ENCODE results near the gene SMOC1.
"Not testable (repeated sequence)": the region's sequence is repeated elsewhere in the genome, so short reads cannot be mapped to it uniquely, and the experiment has no call there.

Gene SMOC1

GRCh38 chr14:69901113-69901951 lies 22.1 kb downstream of the SMOC1 start:
- DNase-seq: no peak

GRCh38 chr14:69903046-69903445 lies 23.8 kb downstream of the SMOC1 start:
- DNase-seq: not testable (repeated sequence)

GRCh38 chr14:69904246-69904645 lies 25.0 kb downstream of the SMOC1 start:
- DNase-seq: no peak

- no peak for DNase-seq
Measured at GRCh38 chr14:69906201-69906600, 27.0 kb downstream of the SMOC1 start.

- DNase-seq: no peak
Measured at GRCh38 chr14:69909826-69910550, 30.8 kb downstream of the SMOC1 start.

- no peak for DNase-seq
Measured at GRCh38 chr14:69910871-69911270, 31.7 kb downstream of the SMOC1 start.

GRCh38 chr14:69913686-69914085 lies 34.5 kb downstream of the SMOC1 start:
- DNase-seq: no peak

- DNase-seq: no peak
Measured at GRCh38 chr14:69916396-69916795, 37.2 kb downstream of the SMOC1 start.

GRCh38 chr14:69917287-69917686 lies 38.1 kb downstream of the SMOC1 start:
- DNase-seq: no peak

GRCh38 chr14:69919815-69920214 lies 40.6 kb downstream of the SMOC1 start:
- no peak for DNase-seq

- DNase-seq: no peak
Measured at GRCh38 chr14:69921052-69921451, 41.8 kb downstream of the SMOC1 start.

- no peak for DNase-seq
Measured at GRCh38 chr14:69922198-69922597, 43.0 kb downstream of the SMOC1 start.

GRCh38 chr14:69924201-69924600 lies 45.0 kb downstream of the SMOC1 start:
- DNase-seq: no peak

- DNase-seq: no peak
Measured at GRCh38 chr14:69928111-69928523, 48.9 kb downstream of the SMOC1 start.

- no peak for DNase-seq
Measured at GRCh38 chr14:69930780-69931379, 51.7 kb downstream of the SMOC1 start.

GRCh38 chr14:69931960-69932359 lies 52.7 kb downstream of the SMOC1 start:
- no peak for DNase-seq

- DNase-seq: no peak
Measured at GRCh38 chr14:69932391-69932790, 53.2 kb downstream of the SMOC1 start.

- DNase-seq: no peak
Measured at GRCh38 chr14:69933623-69934275, 54.5 kb downstream of the SMOC1 start.

- no peak for DNase-seq
Measured at GRCh38 chr14:69937367-69938081, 58.3 kb downstream of the SMOC1 start.

GRCh38 chr14:69938751-69939150 lies 59.5 kb downstream of the SMOC1 start:
- DNase-seq: no peak

GRCh38 chr14:69941768-69942742 lies 62.8 kb downstream of the SMOC1 start:
- DNase-seq: no peak
